G401.6 (cell line): ENCODE data around the gene GNAL.
"Not testable (repeated sequence)": the region's sequence is repeated elsewhere in the genome, so short reads cannot be mapped to it uniquely, and the experiment has no call there.

Experiments used
- FAIRE-seq: peaks from 2 replicates; lab custom pipeline; 2012; peaks lifted over from hg19 to GRCh38; lab: Jason Lieb, UNC

GNAL gene

DNA sequence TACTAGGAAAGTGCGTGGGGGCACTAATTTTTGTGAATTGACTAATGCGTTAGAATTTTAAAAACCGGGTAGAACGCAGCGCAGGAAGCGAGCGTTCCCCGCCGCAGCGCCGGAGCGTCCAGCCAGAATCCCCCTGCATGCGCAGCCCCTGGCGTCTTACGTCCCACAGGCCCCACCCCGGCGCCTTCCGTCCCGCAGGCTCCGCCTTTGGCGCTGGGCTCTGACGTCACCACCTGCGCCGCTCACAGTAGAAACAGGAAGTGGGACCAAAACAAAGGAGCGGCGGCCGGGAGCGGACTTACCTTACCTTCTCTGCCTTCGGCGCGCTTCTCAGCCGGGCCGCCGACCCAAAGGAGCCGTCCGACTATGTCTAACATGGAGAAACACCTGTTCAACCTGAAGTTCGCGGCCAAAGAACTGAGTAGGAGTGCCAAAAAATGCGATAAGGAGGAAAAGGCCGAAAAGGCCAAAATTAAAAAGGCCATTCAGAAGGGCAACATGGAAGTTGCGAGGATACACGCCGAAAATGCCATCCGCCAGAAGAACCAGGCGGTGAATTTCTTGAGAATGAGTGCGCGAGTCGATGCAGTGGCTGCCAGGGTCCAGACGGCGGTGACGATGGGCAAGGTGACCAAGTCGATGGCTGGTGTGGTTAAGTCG is 162.2 kb downstream of the GNAL start, which contains the start of gene CHMP1B:
Gene CHMP1B, plus strand, starts transcription at position 268 of the 660 bp plus-strand sequence. Its CDS starts 99 bp downstream, at position 367.
- peak; percentile 86 for FAIRE-seq

DNA sequence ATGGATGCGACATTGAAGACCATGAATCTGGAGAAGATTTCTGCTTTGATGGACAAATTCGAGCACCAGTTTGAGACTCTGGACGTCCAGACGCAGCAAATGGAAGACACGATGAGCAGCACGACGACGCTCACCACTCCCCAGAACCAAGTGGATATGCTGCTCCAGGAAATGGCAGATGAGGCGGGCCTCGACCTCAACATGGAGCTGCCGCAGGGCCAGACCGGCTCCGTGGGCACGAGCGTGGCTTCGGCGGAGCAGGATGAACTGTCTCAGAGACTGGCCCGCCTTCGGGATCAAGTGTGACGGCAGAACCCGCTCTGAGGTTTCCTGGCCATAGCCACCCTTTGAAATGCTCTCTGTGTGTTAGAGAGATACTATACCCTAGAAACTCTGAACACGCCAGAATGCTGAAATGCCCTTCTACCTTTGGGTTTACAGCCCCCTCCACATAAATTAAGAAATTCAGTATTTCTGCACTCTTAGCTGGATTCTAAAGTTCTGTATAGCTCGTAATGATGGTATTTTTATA is 162.8 kb downstream of the GNAL start:
- FAIRE-seq: no peak

DNA sequence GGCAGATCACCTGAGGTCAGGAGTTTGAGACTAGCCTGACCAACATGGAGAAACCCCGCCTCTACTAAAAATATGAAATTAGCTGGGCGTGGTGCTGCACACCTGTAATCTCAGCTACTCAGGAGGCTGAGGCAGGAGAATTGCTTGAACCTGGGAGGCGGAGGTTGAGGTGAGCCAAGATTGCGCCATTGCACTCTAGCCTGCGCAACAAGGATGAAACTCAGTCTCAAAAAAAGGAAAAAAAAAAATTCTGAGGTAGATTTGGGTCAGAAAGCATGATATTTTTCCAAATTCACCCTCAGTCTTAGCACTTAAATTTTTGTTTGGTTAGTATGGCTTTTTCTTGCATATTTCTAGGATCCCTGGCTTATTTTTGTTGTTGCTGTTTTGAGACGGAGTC is 165.5 kb downstream of the GNAL start:
- not testable (repeated sequence) for FAIRE-seq

DNA sequence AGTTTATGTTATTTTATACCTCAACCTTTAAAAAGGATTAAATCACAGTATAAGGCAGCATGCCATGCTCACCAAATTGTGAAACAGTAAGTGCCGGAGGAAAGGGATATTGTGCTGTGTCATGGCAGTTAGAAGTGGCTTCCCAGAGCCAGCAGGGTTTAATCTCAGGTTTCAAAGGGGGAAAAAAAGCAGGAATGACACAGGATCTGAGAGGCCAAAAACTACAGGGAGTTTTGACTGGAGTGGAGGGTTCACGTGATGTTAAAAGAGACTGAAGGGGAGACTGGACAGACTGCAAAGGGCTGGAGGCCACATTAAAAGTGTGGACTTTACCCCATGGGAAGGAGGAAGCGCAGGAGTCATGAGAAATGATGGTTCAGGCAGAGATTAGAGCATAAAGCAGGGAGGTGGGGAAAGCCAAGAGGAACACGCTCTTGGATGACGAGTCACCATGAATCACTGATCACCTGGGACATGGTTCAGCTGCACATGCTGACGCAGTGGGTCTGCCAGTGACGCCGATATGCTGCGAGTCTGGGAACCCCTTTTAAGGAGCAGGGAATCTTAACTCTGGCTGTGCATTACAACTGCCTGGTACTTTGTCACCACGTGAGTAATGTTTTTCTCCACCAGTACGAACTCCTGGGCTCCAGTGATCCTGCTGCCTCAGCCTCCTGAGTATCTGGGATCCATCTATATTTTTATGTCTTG is 168.3 kb downstream of the GNAL start:
- peak; percentile 95 for FAIRE-seq

DNA sequence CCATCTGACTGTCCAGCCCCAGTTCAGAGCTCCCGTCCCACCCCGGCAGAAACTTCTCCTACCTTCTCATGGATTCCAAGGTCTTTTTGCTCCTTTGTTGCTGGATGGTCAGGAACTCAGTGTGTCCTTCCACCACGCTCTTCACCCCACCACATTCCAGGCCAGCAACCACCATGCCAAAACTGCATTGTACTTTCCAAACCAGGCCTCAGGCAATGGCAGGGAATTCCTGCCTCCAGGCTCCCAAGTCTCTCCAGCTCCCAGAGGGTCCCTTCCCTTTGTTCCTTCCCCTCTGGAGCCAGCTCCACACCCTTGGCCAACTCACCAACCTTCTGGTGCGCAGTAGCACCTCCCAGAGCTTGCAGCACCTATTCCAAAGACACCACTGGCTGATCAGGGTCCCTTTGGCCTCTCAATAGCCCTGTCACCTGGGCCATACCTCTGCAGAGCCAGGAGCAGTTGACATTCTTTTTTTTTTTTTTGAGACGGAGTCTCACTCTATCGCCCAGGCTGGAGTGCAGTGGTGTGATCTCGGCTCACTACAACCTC is 170.3 kb downstream of the GNAL start:
- FAIRE-seq: no peak

DNA sequence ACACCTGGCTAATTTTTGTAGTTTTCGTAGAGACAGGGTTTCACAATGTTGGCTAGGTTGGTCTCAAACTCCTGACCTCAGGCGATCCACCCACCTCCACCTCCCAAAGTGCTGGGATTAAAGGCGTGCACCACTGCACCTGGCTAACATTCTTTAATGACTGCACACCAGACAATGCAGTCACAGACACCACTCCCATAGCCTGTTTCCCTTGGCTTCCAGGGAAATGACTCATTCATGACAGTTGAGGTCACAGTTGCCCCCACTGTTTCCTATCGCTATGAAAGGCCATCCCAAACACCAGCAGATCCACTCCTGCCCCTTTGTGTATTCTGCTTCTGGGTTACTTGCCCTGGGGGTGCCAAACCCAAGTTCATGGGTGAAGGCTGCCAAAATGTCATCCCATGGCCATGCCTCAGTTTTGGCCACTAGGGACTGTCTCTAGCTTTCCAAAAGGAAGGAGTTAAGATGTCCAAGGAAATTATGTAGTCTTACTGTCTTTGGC is 170.9 kb downstream of the GNAL start:
- no peak for FAIRE-seq

DNA sequence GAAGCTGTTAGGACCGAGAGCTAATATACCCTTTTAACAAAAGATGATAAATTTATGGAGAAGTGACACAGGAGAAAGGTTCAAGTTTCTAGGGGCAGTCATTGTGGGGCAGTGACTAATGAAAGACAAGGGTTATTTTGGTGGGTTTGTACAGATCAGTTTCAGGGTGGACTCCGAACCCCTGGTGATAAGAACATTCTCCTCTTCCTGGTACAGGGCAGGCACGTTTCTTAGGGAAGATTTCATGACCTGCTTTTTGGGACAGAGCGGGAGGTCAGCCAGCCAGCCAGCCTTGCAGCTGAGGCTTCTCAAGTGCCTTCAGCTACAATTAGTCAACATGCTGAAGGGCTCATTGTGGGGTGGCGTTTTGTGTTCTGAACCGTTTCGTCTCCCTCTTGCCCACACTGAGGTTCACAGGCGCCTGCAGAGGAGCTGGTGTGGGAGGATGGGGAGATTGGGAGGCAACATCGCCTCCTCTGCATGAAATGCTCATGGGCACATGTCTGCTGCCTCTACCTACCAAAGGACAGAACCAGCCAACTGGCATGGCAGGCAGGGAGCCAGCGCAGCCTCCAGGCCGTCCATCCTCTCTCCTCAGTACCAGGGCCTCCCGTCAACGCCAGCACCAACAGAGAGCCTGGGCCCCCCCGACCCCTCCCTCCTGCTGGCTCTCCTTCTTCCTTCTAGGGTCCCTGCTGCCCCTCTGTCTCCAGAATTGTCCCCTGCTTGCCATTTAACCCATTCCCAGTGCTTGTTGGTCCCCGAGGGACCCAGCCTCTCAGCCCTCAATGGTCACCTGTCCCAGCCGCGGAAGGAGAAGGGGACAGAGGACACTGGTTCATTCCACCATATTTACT is 171.8 kb downstream of the GNAL start:
- FAIRE-seq: no peak

DNA sequence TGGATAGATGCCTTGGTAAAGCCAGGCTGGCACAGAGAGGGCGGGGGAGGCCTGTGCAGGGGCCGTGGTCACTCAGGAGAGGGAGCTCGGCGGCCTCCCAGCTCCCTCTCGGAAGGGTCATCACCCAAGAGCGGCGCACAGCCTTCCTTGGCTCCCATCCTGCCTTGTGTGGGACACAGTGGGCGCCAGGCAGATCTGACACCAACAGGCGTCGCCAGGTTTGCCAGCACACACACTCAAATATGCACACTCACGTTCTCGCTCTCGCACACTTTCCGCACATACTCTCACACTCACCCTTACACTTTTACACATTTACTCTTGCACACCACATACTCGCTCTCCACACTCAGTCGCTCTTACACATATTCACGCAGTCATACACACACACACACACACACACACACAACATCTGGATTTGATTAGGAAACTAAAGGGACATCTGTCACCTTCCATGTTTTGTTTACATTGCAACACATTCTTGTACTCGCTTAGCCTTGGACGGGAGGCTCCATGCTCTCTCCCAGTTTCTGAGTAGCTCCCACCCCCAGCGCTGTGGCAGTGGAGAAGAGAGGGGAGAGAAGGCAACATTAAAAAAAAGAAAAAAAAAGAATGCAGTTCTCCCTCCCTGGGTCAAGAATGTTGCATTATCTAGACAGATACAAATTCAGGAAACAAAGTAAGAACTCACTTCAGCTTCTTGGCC is 172.7 kb downstream of the GNAL start:
- FAIRE-seq: no peak

DNA sequence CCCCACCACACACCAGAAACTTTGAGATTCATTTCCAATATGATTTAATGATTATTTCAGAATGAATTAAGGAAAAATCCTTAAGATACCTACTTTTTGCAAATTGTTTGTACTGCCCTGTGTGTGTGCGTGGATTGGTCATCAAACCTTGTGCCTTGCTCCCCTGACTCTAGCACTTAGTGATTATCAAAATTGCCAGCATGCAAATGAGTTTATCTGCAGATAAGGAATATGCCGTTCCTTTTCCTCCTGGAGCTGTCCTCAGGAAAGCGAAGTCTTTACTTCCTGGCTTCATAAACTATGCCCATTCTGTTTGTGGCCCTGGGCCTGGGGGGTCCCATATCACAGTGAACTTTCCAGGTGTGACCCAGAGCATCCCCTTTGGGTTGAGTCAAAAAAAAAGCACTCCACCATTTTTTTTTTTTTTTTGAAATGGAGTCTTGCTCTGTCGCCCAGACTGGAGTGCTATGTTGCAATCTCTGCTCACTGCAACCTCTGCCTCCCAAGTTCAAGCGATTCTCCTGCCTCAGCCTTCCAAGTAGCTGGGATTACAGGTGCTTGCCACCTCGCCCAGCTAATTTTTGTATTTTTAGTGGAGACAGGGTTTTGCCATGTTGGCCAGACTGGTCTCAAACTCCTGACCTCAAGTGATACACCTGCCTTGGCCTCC is 173.5 kb downstream of the GNAL start:
- no peak for FAIRE-seq

DNA sequence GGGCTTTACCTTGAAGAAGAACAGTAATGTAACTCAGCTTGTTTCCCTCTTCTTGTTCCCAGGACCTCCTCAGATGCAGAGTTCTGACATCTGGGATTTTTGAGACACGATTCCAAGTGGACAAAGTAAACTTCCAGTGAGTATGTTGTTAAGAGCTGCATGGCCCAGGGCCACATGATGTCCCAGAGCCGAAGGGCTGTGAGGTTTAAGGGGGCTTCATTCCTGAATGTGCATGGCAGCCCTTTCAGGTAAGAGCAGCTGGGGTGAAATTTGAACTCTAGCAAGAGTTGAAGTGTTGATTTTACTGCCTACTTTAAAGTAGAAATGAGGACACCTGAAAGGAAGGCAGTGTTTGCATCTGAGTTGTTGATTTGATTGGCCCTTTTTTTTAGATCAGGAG is 175.4 kb downstream of the GNAL start:
- FAIRE-seq: no peak

DNA sequence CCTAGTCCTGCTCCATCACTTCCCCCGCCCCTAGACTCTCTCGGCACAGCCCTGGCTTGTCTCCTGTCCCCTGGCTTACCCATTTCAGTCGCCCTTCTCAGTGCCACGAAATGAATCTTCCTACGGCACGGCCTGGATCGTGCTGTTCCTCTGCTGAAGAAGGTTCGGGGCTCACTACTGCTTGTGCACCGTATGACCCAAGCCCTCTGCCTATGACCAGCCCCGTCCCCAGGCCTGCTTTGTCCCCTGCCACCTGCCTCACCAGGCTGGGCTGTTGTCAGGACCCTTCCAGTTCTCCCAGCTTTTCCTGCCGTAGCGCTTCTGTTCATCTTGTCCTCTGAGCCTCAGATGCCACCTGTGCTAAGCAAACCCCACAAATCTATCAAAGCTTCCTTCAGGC is 176.0 kb downstream of the GNAL start:
- no peak for FAIRE-seq

DNA sequence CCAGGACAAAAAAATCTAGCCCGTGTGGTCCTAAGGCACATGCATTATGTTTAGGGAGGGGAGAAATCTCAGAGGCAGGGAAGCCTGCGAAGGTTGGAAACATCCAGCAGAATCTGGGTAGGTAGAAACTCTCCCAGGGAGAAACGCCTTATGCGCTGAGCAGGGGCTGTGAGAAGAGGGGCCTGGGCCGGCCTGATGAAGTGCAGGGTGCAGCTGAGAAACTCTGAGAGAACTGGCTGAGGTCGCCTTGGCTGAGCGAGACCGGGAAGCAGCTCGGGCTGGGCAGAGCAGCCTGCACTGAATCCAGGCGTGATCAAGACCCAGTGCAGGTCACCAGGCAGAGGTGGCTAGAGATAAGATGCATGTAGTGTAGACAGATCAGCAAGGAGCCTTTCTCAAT is 177.3 kb downstream of the GNAL start:
- FAIRE-seq: no peak

DNA sequence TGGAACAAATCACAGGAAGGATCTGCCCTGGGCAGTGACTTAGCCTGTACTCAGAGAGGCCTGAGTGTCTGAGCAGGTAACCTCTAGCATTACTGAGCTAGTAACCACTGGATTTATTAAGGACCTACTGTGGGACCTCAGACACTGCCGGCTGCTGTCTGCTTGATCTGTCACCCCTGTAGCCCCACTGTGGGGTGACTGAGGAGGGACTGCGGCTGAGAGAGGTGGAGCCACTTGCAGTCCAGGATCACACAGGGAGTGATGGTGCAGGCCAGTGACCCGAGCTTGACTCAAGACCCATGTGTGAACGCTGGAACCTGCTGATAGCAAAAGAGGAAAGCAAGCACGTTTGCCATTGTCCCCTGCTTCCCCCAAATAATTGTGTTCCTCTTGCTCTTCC is 177.7 kb downstream of the GNAL start:
- no peak for FAIRE-seq

DNA sequence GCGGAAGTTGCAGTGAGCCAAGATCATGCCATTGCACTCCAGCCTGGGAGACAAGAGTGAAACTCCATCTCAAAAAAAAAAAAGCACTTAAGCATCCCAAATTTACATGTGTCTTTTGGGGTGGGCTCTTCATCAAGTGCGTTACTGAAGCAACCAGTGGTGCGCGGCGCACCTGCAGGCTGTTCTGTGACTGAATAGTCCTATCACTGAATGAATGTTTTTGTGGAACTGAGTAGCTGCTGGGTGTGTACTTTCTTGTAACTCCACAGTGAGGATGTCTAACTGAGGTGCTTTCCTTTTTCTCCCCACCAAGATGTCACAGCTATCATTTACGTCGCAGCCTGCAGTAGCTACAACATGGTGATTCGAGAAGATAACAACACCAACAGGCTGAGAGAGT is 179.2 kb downstream of the GNAL start:
- FAIRE-seq: no peak

DNA sequence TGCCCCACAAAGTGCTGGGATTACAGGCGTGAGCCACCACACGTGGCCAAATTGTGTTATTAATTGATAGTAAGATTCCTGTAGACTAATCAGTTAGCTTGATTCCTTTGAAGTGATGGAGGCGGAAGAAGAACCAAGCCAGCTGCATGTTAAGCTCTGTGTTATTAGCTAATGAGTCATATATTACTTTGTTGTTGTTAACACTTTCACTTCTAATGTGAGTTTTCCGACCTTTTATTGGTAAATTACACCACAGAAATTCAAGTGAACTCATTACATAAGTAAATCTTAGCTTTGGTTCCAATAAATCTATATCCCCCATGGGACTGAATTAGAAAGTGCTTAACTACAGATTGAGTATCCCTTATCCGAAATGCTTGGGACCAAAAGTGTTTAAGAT is 182.4 kb downstream of the GNAL start:
- no peak for FAIRE-seq

DNA sequence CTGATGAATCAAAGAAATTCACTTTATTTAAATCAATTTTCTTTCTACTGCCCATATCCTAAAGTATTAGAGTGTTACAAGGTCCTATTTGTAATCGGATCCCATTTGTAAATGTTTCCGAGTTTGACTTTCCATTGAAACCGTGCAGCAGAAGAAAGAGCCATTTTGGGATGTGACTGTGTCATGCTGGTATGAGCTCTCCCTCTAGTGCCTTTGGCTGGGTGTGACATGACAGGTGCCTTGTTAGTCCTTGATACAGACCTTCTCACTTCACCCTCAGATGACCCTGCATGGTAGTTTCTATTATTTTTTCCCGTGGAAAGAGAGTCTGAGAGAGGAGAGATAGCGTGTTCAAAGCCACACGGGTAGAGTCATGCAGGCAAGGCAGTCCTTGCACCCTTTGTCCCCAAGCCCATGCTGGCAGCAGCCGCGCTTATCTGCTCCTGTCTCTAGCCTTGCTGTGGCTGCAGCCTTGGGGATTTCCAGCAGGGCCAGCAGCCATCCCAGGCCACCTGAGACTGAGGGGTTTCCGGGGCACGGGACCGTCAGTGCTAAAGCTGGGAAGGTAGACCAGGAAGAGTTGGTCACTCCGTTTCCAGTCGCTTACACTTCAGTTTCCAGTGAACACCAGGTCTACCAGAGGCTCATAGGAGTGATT is 183.5 kb downstream of the GNAL start:
- FAIRE-seq: no peak

DNA sequence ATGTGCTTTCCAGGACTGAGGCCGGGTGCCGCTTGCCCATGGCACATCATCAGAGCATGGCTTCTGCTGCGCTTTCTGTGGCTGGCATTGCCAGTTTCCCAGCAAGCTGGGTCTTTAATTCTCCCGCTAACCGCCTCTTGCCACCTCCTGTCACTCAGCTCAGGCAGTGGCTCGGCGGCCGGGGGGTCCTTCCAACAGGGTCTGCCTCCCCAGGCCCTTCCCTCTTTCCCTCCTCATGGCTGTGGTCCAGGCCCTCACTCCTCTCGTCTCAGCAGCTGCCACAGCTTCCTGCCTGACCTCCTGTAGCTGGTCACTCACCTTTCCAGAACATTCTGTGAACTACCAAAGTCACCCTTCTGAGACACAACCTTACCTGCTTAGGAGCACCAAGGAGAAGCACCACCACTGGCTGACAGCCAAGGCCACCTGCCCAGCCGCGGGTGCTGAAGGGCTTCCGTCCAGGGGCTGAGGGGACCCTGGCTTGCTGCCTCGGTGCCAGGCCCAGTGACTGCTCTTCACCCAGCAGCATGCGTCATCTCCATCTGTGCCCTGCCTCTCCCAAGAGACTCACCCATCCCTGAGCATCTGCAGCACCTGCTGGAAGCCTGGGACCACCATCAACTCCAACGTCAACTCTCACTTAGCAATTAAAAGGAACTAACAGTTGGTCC is 184.7 kb downstream of the GNAL start:
- no peak for FAIRE-seq

DNA sequence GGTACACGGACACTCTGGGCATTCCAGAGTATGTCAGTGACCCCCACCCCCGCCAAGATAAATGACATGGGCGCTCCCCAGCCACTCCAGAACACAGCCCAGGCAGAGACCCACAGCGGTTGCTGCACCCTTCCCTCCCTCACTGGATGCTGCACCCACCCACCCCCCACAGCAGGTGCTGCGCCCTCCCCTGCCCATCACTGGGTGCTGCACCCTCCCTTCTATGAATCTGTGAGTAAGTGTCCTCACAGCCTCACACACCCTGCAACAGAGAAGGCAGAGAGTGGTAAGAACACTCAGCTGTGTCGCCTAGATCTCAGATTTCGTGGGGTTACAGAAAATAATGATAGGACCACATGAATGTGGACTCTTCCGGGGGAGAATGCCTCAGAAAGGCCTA is 185.6 kb downstream of the GNAL start:
- FAIRE-seq: no peak

DNA sequence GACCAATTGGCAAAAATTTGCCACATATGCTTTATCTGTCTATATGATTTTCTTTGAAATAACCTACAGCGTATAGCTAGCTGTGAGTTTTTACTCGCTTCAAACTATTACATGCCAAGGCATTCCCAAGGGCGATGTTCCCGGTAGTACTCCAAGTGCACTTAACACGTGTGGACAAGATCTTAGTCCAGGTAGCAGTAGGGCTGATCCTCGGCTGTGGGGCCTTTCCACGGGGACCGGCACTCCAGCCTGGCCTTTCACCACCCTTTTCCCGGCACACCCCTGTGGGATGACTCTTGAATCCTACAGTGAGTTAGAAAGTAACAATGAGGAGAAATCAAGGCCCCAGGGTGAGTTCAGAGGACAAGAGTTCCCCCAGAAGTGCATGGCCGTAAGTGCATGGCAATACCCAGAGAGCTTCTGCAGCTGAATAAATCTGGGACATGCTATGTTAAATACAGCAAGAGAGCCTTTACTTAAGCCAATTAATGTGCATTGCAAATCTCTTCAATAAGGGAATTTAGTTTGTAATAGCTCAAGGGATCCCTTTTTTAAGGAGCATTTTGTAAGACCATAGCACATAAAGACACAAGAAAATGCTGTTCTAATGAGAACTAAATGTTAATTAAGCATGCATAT is 188.6 kb downstream of the GNAL start:
- no peak for FAIRE-seq
